Muscle layer of colon (tissue), 2 donors: ENCODE measurements around the gene TFDP1.

Experiments
- H3K27ac ChIP-seq: one replicate; pipeline ENCODE4 v1.7.0; 2013; ENCODE audit warnings: low read depth, mild to moderate bottlenecking, low read length, moderate library complexity
- H3K27me3 ChIP-seq, 2 donors: one replicate each; pipeline ENCODE4 v1.7.0; 2013; ENCODE audit warnings: low read length in 2 of 2, mild to moderate bottlenecking in 2 of 2; ENCODE audit not compliant: insufficient read depth in 2 of 2, control insufficient read depth in 1 of 2
- H3K36me3 ChIP-seq: one replicate; pipeline ENCODE4 v1.7.0; 2013; ENCODE audit warnings: mild to moderate bottlenecking, low read length; ENCODE audit not compliant: insufficient read depth
- H3K4me1 ChIP-seq: one replicate; pipeline ENCODE4 v1.7.0; 2013; ENCODE audit warnings: mild to moderate bottlenecking, low read length; ENCODE audit not compliant: insufficient read depth
- H3K4me3 ChIP-seq, 2 donors: one replicate each; pipeline ENCODE4 v1.7.0; 2013; ENCODE audit warnings: low read length in 2 of 2, low read depth in 1 of 2, mild to moderate bottlenecking in 1 of 2, moderate library complexity in 1 of 2
- H3K9ac ChIP-seq: one replicate; pipeline ENCODE4 v1.7.0; 2013; ENCODE audit warnings: low read length
- H3K9me3 ChIP-seq: one replicate; pipeline ENCODE4 v1.7.0; 2013; ENCODE audit warnings: mild to moderate bottlenecking, low read length
- donor health status: abdominal sarcoma.
- donor health status: Adenocarcinoma of cecum.

TFDP1 gene

DNA sequence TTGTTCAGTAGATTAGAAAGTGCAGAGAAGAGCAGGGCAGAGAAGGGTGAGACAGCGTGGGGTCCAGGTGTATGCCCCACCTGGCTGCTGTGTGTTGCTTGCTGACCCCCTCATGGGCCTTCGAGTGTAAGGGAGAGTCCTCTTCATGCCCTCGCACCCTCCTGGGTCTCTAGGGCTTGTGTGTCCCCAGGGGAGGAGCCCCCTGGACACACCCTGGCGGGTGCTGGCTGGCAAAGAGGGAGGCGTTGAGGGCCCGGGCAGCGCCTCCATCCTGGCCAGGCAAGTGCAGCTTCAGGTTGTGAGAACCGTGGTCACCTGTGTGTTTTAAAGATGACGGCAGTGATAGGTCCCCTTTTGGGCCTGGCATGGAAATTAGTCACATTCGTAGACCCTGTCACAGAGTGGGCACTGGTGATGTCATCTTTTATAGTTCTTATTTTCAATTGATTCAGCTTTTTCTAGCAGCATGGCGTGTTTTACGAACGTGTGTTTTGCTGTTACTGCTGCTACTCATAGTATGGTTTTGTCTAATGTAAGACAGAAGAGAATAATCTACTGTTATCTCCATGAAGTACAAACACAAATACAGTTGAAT is 18.7 kb downstream of the TFDP1 start:
- no peak overlapping the region for H3K27ac ChIP-seq
- no peak overlapping the region for H3K4me3 ChIP-seq
- H3K4me1 ChIP-seq, result no peaks in the 10 kb centered on the region
- no peaks in the 10 kb centered on the region for H3K27me3 ChIP-seq
- H3K9ac ChIP-seq, result no peak overlapping the region
- no peaks in the 10 kb centered on the region for H3K9me3 ChIP-seq
- H3K36me3 ChIP-seq, result peaks cover 3% of the 10 kb centered on the region

DNA sequence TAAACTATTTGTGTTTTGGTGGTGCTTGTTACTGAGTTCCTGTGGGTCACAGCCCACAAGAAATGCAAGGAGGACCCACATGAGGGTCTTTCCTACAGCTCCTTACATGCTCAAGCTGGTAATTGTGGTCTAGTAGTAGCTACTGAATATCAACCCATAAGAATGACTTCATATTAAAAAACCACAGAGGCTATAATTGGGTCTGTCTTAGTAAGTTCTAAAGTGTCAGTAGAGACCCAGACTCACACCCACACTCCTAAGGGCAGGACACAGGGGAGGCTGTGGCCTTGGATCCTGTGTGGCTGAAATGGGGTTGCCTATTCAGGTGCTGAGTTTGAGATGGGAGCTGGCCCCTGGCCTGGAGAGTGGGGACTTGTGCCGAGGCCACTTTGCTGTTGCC is 19.6 kb downstream of the TFDP1 start:
- H3K27me3 ChIP-seq, result no peaks in the 10 kb centered on the region
- H3K36me3 ChIP-seq, result peaks cover 3% of the 10 kb centered on the region
- H3K9me3 ChIP-seq, result no peaks in the 10 kb centered on the region
- no peak overlapping the region for H3K9ac ChIP-seq
- H3K4me3 ChIP-seq, result no peak overlapping the region
- H3K4me1 ChIP-seq, result no peaks in the 10 kb centered on the region
- H3K27ac ChIP-seq, result no peak overlapping the region

DNA sequence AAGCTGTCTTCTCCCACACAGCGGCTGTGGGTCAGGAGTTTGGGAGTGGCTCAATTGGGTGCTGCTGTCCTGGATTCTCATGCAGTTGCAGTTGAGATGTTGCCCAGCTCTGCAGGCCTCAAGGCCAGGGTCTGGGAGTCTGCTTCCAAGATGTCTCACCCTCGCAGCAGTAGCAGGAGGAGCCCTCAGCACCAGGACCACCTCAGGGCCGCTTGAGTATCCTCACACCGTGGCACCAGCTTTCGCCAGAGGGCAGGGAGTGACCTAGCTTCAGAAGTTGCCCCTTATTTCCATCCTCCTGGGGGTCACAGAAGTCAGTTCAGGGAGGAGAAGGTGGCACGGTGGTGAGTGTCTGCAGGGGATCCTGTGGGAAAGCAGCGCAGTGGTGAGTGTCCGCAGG is 20.9 kb downstream of the TFDP1 start:
- no peak overlapping the region for H3K4me3 ChIP-seq
- H3K9me3 ChIP-seq, result no peaks in the 10 kb centered on the region
- H3K27me3 ChIP-seq, result no peaks in the 10 kb centered on the region
- no peak overlapping the region for H3K27ac ChIP-seq
- no peaks in the 10 kb centered on the region for H3K4me1 ChIP-seq
- H3K36me3 ChIP-seq, result peaks cover 3% of the 10 kb centered on the region
- H3K9ac ChIP-seq, result no peak overlapping the region

DNA sequence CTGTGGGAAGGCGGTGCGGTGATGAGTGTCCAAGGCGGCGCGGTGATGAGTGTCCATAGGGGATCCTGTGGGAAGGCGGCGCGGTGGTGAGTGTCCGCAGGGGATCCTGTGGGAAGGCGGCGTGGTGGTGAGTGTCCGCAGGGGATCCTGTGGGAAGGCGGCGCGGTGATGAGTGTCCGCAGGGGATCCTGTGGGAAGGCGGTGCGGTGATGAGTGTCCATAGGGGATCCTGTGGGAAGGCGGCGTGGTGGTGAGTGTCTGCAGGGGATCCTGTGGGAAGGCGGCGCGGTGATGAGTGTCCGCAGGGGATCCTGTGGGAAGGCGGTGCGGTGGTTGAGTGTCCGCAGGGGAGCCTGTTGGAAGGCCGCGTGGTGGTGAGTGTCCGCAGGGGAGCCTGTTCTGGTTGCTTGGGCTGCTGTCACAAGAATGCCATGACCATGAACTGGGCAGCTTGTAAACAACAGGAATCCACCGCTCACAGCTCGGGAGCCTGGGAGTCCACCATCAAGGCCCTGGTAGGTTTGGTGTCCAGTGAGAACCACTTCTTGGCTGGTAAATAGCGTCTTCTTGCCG is 21.4 kb downstream of the TFDP1 start:
- no peak overlapping the region for H3K4me3 ChIP-seq
- no peak overlapping the region for H3K9ac ChIP-seq
- peaks cover under 1% of the 10 kb centered on the region for H3K36me3 ChIP-seq
- H3K4me1 ChIP-seq, result no peaks in the 10 kb centered on the region
- H3K9me3 ChIP-seq, result no peaks in the 10 kb centered on the region
- no peak overlapping the region for H3K27ac ChIP-seq
- H3K27me3 ChIP-seq, result no peaks in the 10 kb centered on the region

DNA sequence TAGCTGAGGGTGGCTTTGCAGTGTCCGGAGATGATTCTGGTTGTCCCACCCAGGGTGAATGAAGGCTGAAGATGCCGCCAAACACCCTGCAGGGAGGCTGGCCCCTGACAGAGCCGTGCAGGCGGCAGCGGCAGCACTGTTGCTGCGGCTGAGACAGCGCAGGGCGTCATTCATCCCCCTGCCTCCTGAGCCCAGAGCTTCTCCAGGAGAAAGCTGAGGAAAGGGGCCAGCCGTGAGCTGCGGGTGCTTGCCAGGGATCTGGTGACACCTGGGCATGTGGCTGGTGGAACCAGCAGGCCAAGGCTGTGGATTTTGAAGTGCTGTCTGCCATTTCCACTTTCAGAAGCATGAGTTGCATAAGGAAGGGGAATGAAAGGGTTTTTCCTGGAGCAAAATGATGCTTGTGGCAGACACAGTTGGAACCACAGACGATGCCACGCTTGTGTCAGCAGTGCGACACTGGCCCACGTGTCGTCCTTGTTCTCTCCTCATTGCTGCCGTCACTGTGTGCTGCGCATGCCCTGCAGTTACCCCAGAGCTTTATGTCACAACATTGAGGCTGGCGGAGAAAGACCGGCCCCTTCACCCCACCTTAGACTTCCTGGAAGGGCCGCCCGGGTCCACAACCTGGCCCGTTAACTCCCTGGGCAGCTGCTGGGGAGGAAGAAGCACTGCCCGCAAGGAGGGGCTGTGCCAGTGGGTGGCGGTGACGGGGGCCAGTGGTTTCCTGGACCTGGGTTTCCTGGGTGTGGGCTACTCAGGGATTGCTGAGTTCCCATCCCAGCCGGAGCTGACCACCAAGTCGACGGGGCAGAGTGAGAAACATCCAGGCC is 22.7 kb downstream of the TFDP1 start:
- H3K9ac ChIP-seq, result no peak overlapping the region
- H3K4me1 ChIP-seq, result no peaks in the 10 kb centered on the region
- H3K4me3 ChIP-seq, result no peak overlapping the region
- H3K27ac ChIP-seq, result no peak overlapping the region
- no peaks in the 10 kb centered on the region for H3K27me3 ChIP-seq
- H3K36me3 ChIP-seq, result no peaks in the 10 kb centered on the region
- no peaks in the 10 kb centered on the region for H3K9me3 ChIP-seq

DNA sequence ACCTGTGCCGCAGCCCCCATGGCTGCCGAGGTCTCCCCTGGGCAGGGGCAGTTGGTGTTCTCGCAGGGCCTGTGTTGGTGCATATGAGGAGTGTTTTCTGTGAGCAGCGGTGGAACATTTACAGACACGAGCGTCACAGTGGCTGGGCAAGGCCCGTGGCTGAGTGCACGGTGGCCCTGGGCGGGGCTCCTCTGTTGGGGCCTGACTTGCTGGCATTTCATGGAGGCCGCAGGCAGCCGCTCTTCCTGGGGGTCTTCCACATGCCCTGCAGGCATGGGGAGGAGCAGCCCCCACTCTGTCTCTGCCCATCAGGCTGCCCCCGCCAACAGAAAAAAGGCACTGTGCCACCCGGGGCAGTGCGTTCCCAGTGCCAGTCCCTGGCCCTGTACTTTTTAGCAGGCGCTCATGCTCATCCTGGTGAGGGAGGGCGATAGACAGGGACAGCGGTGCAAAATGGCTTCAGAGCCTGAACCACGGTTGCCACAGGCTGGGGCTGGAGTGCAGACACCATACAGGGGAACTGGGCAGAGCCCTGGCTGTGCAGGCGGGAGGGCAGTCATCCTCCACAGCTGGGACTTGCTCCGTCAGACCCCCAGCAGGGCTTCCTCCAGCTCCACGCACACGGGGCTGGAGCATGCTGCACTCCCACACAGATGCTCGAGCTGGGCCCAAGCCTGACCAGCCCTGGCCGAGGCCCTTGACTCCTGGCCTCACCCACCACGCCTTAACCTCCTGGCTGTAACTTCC is 23.5 kb downstream of the TFDP1 start:
- no peaks in the 10 kb centered on the region for H3K9me3 ChIP-seq
- no peaks in the 10 kb centered on the region for H3K4me1 ChIP-seq
- no peaks in the 10 kb centered on the region for H3K27me3 ChIP-seq
- H3K9ac ChIP-seq, result no peak overlapping the region
- no peaks in the 10 kb centered on the region for H3K36me3 ChIP-seq
- no peak overlapping the region for H3K27ac ChIP-seq
- H3K4me3 ChIP-seq, result no peak overlapping the region

DNA sequence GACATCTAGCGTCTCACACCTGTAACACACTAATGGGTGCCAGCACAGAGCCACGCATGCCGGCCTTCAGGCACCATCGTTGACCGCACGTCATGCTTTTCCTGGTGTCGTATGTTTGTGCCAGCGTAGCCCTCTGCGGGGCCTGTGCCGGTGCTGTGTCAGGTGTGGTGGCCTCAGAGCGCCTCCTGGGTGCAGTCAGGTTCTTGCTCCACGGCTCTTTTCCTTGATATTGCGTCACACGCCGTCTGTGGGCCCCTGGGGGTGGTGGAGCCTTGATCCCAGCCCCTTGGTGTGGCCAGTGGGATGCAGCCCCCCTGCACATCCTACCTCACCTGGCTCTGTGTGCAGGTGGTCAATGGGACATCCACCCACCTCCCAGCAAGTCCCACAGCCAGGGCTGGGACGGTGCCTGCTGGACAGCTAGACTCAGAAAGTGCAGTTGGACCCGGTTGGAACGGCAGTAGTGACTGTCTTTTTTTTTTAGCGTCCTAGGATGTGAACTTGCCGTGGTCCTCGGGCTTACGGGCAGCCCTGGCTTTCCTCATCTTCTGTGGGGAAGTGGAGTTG is 24.5 kb downstream of the TFDP1 start:
- Histone ChIP-seq H3K9ac (no peak overlapping the region), H3K4me3 (no peak overlapping the region), H3K9me3 (no peaks in the 10 kb centered on the region), H3K27me3 (no peaks in the 10 kb centered on the region), H3K36me3 (no peaks in the 10 kb centered on the region), H3K4me1 (no peaks in the 10 kb centered on the region), H3K27ac (no peak overlapping the region)

DNA sequence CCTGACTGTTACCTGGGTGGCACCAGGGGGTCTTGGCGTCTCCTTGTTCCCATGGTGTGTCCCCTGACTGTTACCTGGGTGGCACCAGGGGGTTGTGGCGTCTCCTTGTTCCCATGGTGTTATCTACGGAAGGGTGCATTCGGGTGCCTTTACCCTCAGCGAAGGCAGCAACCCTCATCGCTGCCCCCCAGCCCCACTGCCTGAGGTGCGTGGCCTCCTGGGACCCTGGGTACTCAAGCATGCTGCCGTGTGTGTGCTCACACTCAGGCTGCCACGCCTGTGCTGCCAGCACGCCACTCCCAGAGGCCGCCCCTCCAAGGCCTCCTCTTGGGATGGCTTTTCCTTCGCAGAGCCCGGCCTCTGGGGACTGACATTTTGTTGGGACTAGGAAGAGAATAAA is 25.1 kb downstream of the TFDP1 start:
- H3K27me3 ChIP-seq, result no peaks in the 10 kb centered on the region
- H3K36me3 ChIP-seq, result no peaks in the 10 kb centered on the region
- H3K9ac ChIP-seq, result no peak overlapping the region
- H3K4me3 ChIP-seq, result no peak overlapping the region
- H3K9me3 ChIP-seq, result no peaks in the 10 kb centered on the region
- no peaks in the 10 kb centered on the region for H3K4me1 ChIP-seq
- H3K27ac ChIP-seq, result no peak overlapping the region

DNA sequence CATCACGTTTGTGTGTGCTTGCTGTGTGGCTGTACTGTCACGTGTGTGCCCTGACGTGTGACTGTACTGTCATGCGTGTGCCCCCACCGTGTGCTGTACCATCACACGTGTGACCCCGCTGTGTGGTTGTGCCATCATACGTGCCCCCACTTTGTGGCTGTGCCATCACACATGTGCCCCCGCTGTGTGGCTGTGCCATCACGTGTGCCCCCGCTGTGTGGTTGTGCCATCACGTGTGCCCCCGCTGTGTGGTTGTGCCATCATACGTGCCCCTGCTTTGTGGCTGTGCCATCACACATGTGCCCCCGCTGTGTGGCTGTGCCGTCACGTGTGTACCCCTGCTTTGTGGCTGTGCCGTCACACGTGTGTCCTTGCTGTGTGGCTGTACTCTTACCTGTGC is 25.7 kb downstream of the TFDP1 start:
- Histone ChIP-seq H3K9me3 (no peaks in the 10 kb centered on the region), H3K4me3 (no peak overlapping the region), H3K27ac (no peak overlapping the region), H3K27me3 (no peaks in the 10 kb centered on the region), H3K4me1 (no peaks in the 10 kb centered on the region), H3K9ac (no peak overlapping the region), H3K36me3 (no peaks in the 10 kb centered on the region)

DNA sequence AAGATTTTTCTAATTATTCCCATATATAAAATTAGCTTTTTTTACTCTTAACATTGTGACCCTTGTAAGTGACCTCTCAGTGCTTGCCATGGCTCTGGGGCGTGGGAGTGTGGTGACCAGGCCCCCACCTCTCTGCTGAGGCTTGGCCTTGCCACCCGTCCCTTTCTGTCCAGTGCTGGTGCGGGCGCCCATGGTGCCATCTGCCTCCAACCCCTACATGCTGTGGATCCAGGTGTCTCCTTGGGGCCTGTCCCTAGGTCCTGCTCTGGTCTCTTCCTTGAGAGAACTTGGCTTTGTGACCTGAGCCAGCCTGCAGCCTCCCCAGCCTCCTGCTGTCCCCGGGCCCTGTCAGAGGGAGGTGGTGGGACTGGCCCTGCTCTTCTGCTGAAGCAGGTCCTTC is 27.4 kb downstream of the TFDP1 start:
- Histone ChIP-seq H3K4me1 (no peaks in the 10 kb centered on the region), H3K9me3 (no peaks in the 10 kb centered on the region), H3K27ac (no peak overlapping the region), H3K9ac (no peak overlapping the region), H3K27me3 (no peaks in the 10 kb centered on the region), H3K4me3 (no peak overlapping the region), H3K36me3 (no peaks in the 10 kb centered on the region)

DNA sequence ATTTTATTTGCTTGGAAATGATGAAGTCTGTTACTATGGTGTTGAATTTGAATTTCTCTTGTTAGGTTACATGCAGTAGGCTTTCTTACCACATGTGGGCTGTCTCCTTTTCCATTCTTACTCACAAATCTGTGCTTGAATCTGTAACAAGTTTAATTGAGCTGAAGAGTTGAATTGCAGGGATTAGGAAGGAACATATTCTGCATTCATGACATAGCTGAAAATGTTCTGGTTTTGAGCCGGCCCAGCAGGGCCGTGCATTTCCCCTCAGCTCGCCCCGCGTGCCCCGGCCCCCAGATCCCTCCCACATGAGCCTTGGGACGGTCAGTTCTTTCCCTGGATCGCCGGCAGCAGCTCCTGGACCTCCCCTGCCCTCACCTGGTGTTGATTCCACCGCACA is 28.1 kb downstream of the TFDP1 start:
- H3K4me1 ChIP-seq, result no peaks in the 10 kb centered on the region
- H3K36me3 ChIP-seq, result no peaks in the 10 kb centered on the region
- H3K9ac ChIP-seq, result no peak overlapping the region
- no peak overlapping the region for H3K27ac ChIP-seq
- no peaks in the 10 kb centered on the region for H3K9me3 ChIP-seq
- no peak overlapping the region for H3K4me3 ChIP-seq
- no peaks in the 10 kb centered on the region for H3K27me3 ChIP-seq
